GM19372 (cell line): ENCODE results near the gene ICAM4.
A peak's percentile ranks its signal among the peaks of the same experiment; 100 is the strongest.

Experiments
- ATAC-seq: cut with Tn5 transposase; IDR thresholded peaks from one replicate; pipeline ENCODE4 v1.9.1; 2021; ENCODE audit warnings: mild to moderate bottlenecking, low read depth, moderate library complexity; ENCODE audit not compliant: unreplicated experiment

The ICAM4 gene

GRCh38 chr19:10289836-10290356, 3.1 kb downstream of the ICAM4 start, which contains the start of gene ICAM5:
ICAM5 (plus strand) TSS chr19:10289952; CDS start chr19:10290044, 92 bp downstream.
- ATAC-seq: no peak

- no peak for ATAC-seq
These were observed 3.7 kb downstream of the ICAM4 start for GRCh38 chr19:10290357-10290875.

- no peak for ATAC-seq
These were observed 4.3 kb downstream of the ICAM4 start for GRCh38 chr19:10290876-10291553.

DNA sequence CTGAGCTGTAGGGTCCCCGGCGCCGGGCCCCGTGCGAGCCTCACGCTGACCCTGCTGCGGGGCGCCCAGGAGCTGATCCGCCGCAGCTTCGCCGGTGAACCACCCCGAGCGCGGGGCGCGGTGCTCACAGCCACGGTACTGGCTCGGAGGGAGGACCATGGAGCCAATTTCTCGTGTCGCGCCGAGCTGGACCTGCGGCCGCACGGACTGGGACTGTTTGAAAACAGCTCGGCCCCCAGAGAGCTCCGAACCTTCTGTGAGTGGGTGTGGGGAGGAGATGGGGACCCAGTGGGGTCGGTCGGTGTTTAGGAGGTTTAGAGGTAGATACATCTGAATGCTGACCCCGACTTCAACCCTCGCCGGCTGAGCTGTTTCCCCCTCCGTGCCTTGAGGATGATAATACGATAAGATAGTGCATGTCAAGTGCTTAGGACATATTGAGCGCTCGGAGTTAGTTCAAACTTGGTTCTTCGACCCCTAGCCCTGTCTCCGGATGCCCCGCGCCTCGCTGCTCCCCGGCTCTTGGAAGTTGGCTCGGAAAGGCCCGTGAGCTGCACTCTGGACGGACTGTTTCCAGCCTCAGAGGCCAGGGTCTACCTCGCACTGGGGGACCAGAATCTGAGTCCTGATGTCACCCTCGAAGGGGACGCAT, 4.9 kb downstream of the ICAM4 start:
- ATAC-seq: no peak

GRCh38 chr19:10292206-10292788, 5.5 kb downstream of the ICAM4 start:
- ATAC-seq: no peak

- no peak for ATAC-seq
These were observed 6.3 kb downstream of the ICAM4 start for GRCh38 chr19:10292789-10293636.

DNA sequence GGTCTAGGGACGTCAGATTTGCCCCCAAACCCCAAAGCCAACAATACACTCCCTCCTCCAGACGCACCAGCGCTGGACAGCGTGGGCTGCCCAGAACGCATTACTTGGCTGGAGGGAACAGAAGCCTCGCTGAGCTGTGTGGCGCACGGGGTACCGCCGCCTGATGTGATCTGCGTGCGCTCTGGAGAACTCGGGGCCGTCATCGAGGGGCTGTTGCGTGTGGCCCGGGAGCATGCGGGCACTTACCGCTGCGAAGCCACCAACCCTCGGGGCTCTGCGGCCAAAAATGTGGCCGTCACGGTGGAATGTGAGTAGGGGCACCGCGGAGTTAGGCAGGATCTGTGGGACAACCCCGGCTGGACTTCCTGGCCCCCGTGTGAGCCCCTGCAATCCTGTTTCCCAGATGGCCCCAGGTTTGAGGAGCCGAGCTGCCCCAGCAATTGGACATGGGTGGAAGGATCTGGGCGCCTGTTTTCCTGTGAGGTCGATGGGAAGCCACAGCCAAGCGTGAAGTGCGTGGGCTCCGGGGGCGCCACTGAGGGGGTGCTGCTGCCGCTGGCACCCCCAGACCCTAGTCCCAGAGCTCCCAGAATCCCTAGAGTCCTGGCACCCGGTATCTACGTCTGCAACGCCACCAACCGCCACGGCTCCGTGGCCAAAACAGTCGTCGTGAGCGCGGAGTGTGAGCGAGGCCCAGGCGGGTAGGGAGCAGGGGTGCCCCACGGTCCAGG, 7.0 kb downstream of the ICAM4 start:
- ATAC-seq: no peak

GRCh38 chr19:10294368-10294697, 7.6 kb downstream of the ICAM4 start:
- no peak for ATAC-seq

DNA sequence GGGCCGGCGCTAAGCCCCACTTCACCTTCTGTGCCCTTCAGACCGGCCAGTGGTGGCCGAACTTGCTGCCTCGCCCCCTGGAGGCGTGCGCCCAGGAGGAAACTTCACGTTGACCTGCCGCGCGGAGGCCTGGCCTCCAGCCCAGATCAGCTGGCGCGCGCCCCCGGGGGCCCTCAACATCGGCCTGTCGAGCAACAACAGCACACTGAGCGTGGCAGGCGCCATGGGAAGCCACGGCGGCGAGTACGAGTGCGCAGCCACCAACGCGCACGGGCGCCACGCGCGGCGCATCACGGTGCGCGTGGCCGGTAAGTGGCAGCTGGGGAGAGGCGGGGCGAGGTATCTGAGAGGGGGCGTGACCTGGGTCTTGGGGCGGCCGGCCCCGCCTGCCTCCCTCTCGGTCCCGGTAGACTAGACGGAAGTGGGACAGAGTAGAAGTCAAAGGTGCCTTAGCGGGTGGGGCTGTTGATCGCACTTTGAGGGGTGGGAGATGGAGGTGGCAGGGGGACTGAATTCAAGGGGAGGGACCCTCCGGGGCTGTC, 8.6 kb downstream of the ICAM4 start:
- ATAC-seq: no peak

GRCh38 chr19:10295847-10296591, 9.3 kb downstream of the ICAM4 start:
- ATAC-seq: no peak

DNA sequence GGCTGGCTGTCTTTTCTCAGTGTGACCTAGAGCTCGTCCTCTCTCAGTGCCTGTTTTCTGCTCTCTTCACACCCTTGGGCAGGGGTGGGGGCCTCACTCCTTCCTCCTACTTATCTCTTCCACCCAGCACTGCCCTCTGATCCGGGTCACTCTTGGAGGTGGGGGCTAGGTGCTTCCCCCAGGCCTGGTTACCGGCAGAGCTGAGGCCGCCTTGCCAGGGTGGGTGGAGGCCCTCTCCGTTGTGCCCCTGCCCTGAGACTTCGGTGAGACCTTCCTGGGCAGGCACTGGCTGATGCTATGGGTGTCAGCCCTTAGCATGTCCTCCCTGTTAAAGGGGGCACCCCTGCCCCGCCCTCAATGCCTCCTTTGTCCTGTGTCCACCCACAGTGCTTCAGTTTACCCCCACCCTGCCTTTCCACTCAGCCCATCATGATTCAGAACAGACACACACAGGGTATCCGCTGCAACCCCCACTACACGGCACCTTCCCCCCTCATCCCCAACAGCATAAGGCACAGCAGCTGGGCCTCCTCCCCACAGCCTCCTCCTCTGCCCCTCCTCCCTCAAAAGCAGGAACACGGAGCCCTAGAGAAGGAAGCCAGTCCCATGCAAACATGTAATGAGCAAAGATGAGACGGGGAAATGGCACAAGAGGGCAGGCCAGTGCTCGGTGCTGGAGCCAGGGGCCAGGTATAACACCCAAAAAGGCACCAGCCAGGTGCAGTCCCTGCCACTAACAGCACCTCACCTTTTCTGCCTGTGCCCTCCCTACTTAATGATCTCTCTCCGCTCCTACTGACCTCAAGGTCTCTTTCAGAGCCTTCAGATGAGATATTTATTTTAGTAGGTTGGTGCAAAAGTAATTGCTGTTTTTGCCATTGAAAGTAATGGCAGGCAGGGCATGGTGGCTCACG, 13.0 kb downstream of the ICAM4 start:
- ATAC-seq: no peak

DNA sequence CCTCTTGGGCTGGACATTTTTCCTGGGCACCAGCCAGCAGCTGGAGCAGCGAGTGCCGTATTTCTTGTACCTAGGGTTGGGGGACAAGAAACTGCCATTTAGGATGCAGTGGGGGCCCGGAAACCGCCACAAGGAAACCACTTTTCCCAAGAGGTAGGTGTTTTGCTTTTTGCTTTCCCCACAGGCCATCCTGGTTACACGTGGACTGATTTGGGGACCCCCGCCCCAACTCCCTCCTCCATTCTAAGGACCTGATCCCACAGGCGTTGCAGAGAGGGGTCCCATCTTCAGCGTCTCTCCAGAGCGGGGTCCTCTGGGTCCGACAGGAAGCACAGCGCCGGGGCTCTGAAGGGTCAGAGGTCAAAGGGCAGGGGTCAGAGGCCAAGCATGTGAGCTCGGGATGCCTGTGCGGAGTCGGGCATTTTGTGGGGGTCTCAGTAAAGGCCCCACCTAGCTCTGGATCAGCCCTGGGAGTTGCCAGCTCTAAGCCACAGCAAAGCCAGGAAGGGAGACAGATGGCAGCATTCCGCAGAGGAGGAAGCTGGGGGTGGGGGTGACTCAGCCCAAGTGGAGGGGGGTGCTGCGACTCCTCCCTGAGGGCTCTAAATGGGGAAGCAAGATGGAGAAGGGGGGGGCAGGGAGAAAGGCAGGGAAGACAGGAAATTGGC, 18.5 kb downstream of the ICAM4 start:
- ATAC-seq: no peak

GRCh38 chr19:10306327-10306726, 19.6 kb downstream of the ICAM4 start:
- ATAC-seq: no peak

DNA sequence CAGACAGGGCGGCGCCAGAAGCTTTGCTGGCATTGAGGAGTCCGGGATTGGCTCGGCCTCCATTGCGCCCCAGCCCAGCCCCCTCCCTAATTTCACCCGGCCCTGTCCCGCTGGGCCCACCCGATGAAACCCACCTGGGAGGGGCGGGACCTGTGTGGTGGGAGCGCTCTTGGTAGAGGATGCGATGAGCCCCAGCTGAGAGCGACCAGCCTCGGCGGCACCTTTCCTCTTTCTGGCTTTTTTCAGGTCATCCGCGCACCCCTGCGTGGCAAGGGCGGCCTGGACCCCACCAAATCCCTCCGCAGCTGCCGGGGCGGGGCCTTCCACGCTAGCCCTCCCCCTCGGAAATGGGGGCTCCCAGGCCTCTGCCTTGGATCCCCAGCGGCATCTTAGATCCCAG, 22.7 kb downstream of the ICAM4 start, which contains the start of gene ZGLP1:
Gene ZGLP1, minus strand, starts transcription at position 393 of the 400 bp plus-strand sequence.
- no peak for ATAC-seq

DNA sequence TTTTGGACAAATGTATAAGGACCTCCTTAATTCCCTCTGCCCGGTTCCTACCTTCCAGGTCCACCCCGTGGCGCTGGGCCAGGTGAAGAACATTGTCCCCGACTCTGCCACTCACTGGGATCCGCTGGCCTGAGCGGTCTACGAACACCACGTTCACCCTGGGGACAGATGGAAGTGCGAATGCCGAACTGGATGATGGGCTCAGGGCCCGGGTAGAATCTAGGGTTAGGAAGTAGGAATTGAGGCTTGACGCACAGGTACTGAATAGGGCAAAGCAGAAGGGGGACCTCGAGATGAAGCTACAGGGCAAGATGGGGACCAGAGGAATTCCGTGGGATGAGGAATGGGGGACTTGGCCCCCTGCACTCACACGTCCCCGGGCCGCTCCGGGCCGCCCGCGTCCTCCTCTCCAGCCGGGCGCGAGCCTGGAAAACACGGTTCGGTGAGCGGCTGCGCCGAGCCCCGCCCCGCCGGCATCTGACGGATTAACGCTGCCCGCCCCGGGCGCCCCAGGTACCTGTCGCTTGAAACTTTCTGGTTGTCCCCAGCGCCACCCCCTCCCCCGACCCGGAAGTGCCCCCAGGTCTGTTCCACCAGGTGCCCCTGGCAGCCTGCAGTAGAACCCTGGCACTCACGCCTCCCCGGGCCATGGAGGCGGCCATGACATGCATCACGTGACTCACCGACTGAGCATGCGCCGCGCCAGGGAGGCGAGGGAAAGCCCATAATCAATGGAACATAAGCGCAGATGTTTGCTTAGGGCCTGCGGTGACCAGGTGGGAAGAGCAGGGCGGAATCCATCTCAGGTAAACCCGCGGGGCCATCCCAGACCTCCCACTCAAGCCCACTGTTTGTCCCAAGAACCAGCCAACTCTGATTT, 28.8 kb downstream of the ICAM4 start, which contains the start of gene FDX2:
Gene FDX2, minus strand, starts transcription at position 681 of the 880 bp plus-strand sequence. Its CDS starts 19 bp downstream, at position 662.
- peak; percentile 56 for ATAC-seq
